ENCODE data around the gene ABCA7. TPM values are rescaled to one million over a fixed set of nuclear protein-coding genes. Genes with fewer than 3 reads are reported as not detected.
A peak's percentile ranks its signal among the peaks of the same experiment; 100 is the strongest.

Gene ABCA7
- total and polyA plus RNA-seq, 4 donors, result 3.0 to 60.9 (median 4.8) TPM

GRCh38 chr19:1102407-1103131 lies 62.7 kb downstream of the ABCA7 start:
- peaks cover 2 to 14% (median 8%) of the 10 kb centered on the region in 4 donors for H3K36me3 ChIP-seq (ENCODE audit: control insufficient read depth in 4 of 4, insufficient read depth in 3 of 4, low read depth in 1 of 4, low read length in 3 of 4)
- H3K4me1 ChIP-seq (ENCODE audit: control insufficient read depth in 4 of 4, insufficient read depth in 4 of 4, low read length in 3 of 4), result peaks cover 21 to 60% (median 36%) of the 10 kb centered on the region in 4 donors
- DNase-seq (ENCODE audit: low spot score), result no peak
- WGBS, result 70% methylated on average over 17 of the region's 17 CpGs
- no peak overlapping the region for H3K4me3 ChIP-seq (ENCODE audit: low read depth in 1 of 3, low read length in 3 of 3)
- H3K27me3 ChIP-seq (ENCODE audit: control insufficient read depth in 4 of 4, insufficient read depth in 4 of 4, low read length in 3 of 4), result no peaks in the 10 kb centered on the region
- TF ChIP-seq ATF3 (IDR thresholded peaks at IDR 0.05) (no peak), ZBTB33 (IDR thresholded peaks at IDR 0.05) (no peak), RXRA (IDR thresholded peaks at IDR 0.05) (no peak), EGR1 (IDR thresholded peaks at IDR 0.05; ENCODE audit: low read depth in 2 of 2) (peak in 1 of 2 donors; percentile 10), HNF4A (conservative IDR thresholded peaks at IDR 0.05) (peak; percentile 49 to 70), FOXA2 (IDR thresholded peaks at IDR 0.05) (no peak), HNF4G (IDR thresholded peaks at IDR 0.05) (no peak), YY1 (IDR thresholded peaks at IDR 0.05) (no peak), FOXA1 (IDR thresholded peaks at IDR 0.05) (no peak), MAX (IDR thresholded peaks at IDR 0.05) (no peak), SP1 (IDR thresholded peaks at IDR 0.05) (no peak), JUND (IDR thresholded peaks at IDR 0.05) (peak; percentile 88 to 93), GABPA (IDR thresholded peaks at IDR 0.05 in 1 of 2, conservative IDR thresholded peaks at IDR 0.05 in 1 of 2) (no peak), NR2F2 (IDR thresholded peaks at IDR 0.05) (no peak), CTCF (IDR thresholded peaks at IDR 0.05; ENCODE audit: low read depth, low read length, missing input control) (no peak), TAF1 (conservative IDR thresholded peaks at IDR 0.05) (no peak)
- H3K9ac ChIP-seq (ENCODE audit: low read depth in 1 of 2, low read length in 2 of 2), result peak overlapping the region in 1 of 2 donors; percentile 57
- no peaks in the 10 kb centered on the region for H3K9me3 ChIP-seq (ENCODE audit: control insufficient read depth in 4 of 4, low read length in 3 of 4)
- peak overlapping the region; percentile 91 for H3K27ac ChIP-seq (ENCODE audit: low read depth in 1 of 2, low read length in 2 of 2)

GRCh38 chr19:1103132-1103707 lies 63.3 kb downstream of the ABCA7 start:
- peaks cover 19 to 53% (median 32%) of the 10 kb centered on the region in 4 donors for H3K4me1 ChIP-seq (ENCODE audit: control insufficient read depth in 4 of 4, insufficient read depth in 4 of 4, low read length in 3 of 4)
- no peak for DNase-seq (ENCODE audit: low spot score)
- H3K27ac ChIP-seq (ENCODE audit: low read depth in 1 of 2, low read length in 2 of 2), result peak overlapping the region; percentile 91
- peaks cover 2 to 14% (median 9%) of the 10 kb centered on the region in 4 donors for H3K36me3 ChIP-seq (ENCODE audit: control insufficient read depth in 4 of 4, insufficient read depth in 3 of 4, low read depth in 1 of 4, low read length in 3 of 4)
- H3K9ac ChIP-seq (ENCODE audit: low read depth in 1 of 2, low read length in 2 of 2), result peak overlapping the region; percentile 63 to 86
- H3K9me3 ChIP-seq (ENCODE audit: control insufficient read depth in 4 of 4, low read length in 3 of 4), result no peaks in the 10 kb centered on the region
- H3K27me3 ChIP-seq (ENCODE audit: control insufficient read depth in 4 of 4, insufficient read depth in 4 of 4, low read length in 3 of 4), result no peaks in the 10 kb centered on the region
- 35% methylated on average over 20 of the region's 20 CpGs for WGBS
- peak overlapping the region in 1 of 3 donors; percentile 35 for H3K4me3 ChIP-seq (ENCODE audit: low read depth in 1 of 3, low read length in 3 of 3)
- TF ChIP-seq YY1 (IDR thresholded peaks at IDR 0.05) (no peak), HNF4A (conservative IDR thresholded peaks at IDR 0.05) (no peak), FOXA2 (IDR thresholded peaks at IDR 0.05) (no peak), REST (IDR thresholded peaks at IDR 0.05) (no peak), EGR1 (IDR thresholded peaks at IDR 0.05; ENCODE audit: low read depth in 2 of 2) (no peak), RXRA (IDR thresholded peaks at IDR 0.05) (no peak), GABPA (IDR thresholded peaks at IDR 0.05 in 1 of 2, conservative IDR thresholded peaks at IDR 0.05 in 1 of 2) (no peak), HNF4G (IDR thresholded peaks at IDR 0.05) (no peak), TAF1 (conservative IDR thresholded peaks at IDR 0.05) (no peak), ATF3 (IDR thresholded peaks at IDR 0.05) (no peak), ZBTB33 (IDR thresholded peaks at IDR 0.05) (no peak), SP1 (IDR thresholded peaks at IDR 0.05) (no peak)
